Vagina (tissue), 2 donors: ENCODE measurements around the gene ATP11A. TPM values are rescaled to one million over a fixed set of nuclear protein-coding genes. Genes with fewer than 3 reads are reported as not detected.
A peak's percentile ranks its signal among the peaks of the same experiment; 100 is the strongest.

Experiments
- DNase-seq, 2 donors: peaks; one replicate each; pipeline ENCODE4 v3.0.0-alpha.2; 2017; ENCODE audit errors: extremely low spot score in 2 of 2
- H3K27ac ChIP-seq: fragments of 200-600 bp; sonication (generic); one replicate; pipeline ENCODE4 v1.5.1; 2019
- H3K27me3 ChIP-seq: fragments of 200-600 bp; sonication (generic); one replicate; pipeline ENCODE4 v1.5.1; 2019
- H3K36me3 ChIP-seq, 2 donors: fragments of 200-600 bp; sonication (generic); one replicate each; pipeline ENCODE4 v1.5.1; 2017 to 2019
- H3K4me1 ChIP-seq: fragments of 200-600 bp; sonication (generic); one replicate; pipeline ENCODE4 v1.5.1; 2019
- H3K4me3 ChIP-seq, 2 donors: fragments of 200-600 bp; sonication (generic); 1 replicate in 1 of 2; 2 replicates in 1 of 2; pipeline ENCODE4 v1.5.1; 2016 to 2019
- H3K9me3 ChIP-seq: fragments of 200-600 bp; sonication (generic); one replicate; pipeline ENCODE4 v1.5.1; 2019
- CTCF ChIP-seq, 3 experiments: fragments of 450-650 bp in 2 of 3; fragments of 200-600 bp in 1 of 3; sonication (generic) in 1 of 3; IDR thresholded peaks; one replicate each; pipeline ENCODE4 v1.5.1; 2017 to 2019; ENCODE audit warnings: antibody characterized with exemption in 3 of 3, mild to moderate bottlenecking in 2 of 3, moderate library complexity in 2 of 3
- POLR2A ChIP-seq, 2 donors: fragments of 450-650 bp; IDR thresholded peaks; one replicate each; pipeline ENCODE4 v1.6.1; 2017; ENCODE audit warnings: antibody characterized with exemption in 2 of 2, mild to moderate bottlenecking in 2 of 2, moderate library complexity in 2 of 2
- POLR2AphosphoS5 ChIP-seq, 2 donors: sonication (generic); formaldehyde crosslinking; IDR thresholded peaks; one replicate each; pipeline ENCODE4 v1.9.0; 2017; ENCODE audit warnings: antibody characterized with exemption in 2 of 2, mild to moderate bottlenecking in 2 of 2, low read depth in 1 of 2; ENCODE audit not compliant: insufficient read depth in 1 of 2
- intact Hi-C: fragments of 100-400 bp; cut with DNase I; formaldehyde crosslinking; loops from one replicate; pipeline ENCODE4 v1.15.1; 2023
- total RNA-seq: library from RNA; depleted of rRNA; stranded (reverse); fragments of >200 nt; gene quantifications from one replicate; pipeline ENCODE4 v1.2.3, GENCODE V29; 2016

Gene ATP11A
- total RNA-seq, 1 donor from 2014 or later, result 33.4 TPM

DNA sequence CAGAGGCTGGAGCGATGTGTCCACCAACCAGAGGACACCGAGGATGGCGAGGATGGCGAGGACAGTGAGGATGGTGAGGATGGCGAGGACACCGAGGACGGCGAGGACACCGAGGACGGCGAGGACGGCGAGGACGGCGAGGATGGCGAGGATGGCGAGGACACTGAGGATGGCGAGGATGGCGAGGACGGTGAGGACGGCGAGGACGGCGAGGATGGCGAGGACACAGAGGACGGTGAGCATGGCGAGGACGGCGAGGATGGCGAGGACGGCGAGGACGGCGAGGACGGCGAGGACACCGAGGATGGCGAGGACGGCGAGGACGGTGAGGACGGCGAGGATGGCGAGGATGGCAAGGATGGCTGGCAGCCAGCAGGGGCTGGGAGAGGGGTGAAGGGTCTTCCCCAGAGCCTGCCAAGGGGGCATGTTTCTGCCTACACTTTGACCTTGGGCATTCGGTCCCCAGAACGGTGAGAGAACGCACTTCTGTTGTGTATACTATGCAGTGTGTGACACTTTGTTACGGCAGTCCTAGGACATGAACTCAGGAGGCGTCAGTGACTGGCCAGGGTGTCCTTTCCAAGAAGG is 44.4 kb upstream of the ATP11A start:
- Histone ChIP-seq H3K9me3 (no peaks in the 10 kb centered on the region), H3K27ac (no peak overlapping the region), H3K4me3 (no peak overlapping the region), H3K4me1 (no peaks in the 10 kb centered on the region), H3K27me3 (no peaks in the 10 kb centered on the region), H3K36me3 (no peaks in the 10 kb centered on the region)
- DNase-seq, result no peak
- no peak for TF ChIP-seq POLR2AphosphoS5 (IDR thresholded peaks at IDR 0.05; ENCODE audit: insufficient read depth in 1 of 2, low read depth in 1 of 2)
- no peak for TF ChIP-seq CTCF (IDR thresholded peaks at IDR 0.05)
- TF ChIP-seq POLR2A (IDR thresholded peaks at IDR 0.05), result no peak
- intact Hi-C loops, result no loop called here

- Histone ChIP-seq H3K27me3 (no peaks in the 10 kb centered on the region), H3K4me1 (peaks cover 12% of the 10 kb centered on the region), H3K4me3 (no peak overlapping the region), H3K27ac (no peak overlapping the region), H3K9me3 (no peaks in the 10 kb centered on the region), H3K36me3 (no peaks in the 10 kb centered on the region)
- no peak for DNase-seq
- intact Hi-C loops, result no loop called here
- TF ChIP-seq POLR2AphosphoS5 (IDR thresholded peaks at IDR 0.05; ENCODE audit: insufficient read depth in 1 of 2, low read depth in 1 of 2) (no peak), CTCF (IDR thresholded peaks at IDR 0.05) (no peak), POLR2A (IDR thresholded peaks at IDR 0.05) (no peak)
These were observed 42.6 kb upstream of the ATP11A start for GRCh38 chr13:112647256-112647655.

DNA sequence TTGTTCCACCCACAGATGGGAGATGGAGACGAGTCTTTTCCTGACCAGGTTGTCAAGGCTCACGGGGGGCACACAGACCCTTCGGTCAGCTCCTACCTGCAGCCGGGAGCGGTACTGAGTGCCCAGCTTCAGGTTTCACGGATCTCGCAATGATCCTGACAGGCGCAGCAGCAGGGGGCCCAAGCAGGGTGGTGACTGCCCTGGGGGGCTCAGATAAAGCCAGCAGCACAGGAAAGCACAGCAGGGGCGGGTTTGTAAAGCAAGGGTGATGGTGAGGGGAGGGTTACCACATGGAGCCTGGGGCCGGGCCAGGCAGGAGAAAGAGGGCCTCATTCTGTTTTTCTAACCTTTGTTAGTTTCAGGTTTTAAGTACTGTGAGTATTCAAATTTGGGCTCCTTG is 41.7 kb upstream of the ATP11A start:
- peaks cover 20% of the 10 kb centered on the region for H3K4me1 ChIP-seq
- H3K4me3 ChIP-seq, result no peak overlapping the region
- intact Hi-C loops, result no loop called here
- H3K9me3 ChIP-seq, result no peaks in the 10 kb centered on the region
- DNase-seq, result peak in 1 of 2 donors; percentile 90
- no peak for TF ChIP-seq POLR2A (IDR thresholded peaks at IDR 0.05)
- no peak for TF ChIP-seq CTCF (IDR thresholded peaks at IDR 0.05)
- TF ChIP-seq POLR2AphosphoS5 (IDR thresholded peaks at IDR 0.05; ENCODE audit: insufficient read depth in 1 of 2, low read depth in 1 of 2), result no peak
- no peak overlapping the region for H3K27ac ChIP-seq
- H3K36me3 ChIP-seq, result no peaks in the 10 kb centered on the region
- no peaks in the 10 kb centered on the region for H3K27me3 ChIP-seq

DNA sequence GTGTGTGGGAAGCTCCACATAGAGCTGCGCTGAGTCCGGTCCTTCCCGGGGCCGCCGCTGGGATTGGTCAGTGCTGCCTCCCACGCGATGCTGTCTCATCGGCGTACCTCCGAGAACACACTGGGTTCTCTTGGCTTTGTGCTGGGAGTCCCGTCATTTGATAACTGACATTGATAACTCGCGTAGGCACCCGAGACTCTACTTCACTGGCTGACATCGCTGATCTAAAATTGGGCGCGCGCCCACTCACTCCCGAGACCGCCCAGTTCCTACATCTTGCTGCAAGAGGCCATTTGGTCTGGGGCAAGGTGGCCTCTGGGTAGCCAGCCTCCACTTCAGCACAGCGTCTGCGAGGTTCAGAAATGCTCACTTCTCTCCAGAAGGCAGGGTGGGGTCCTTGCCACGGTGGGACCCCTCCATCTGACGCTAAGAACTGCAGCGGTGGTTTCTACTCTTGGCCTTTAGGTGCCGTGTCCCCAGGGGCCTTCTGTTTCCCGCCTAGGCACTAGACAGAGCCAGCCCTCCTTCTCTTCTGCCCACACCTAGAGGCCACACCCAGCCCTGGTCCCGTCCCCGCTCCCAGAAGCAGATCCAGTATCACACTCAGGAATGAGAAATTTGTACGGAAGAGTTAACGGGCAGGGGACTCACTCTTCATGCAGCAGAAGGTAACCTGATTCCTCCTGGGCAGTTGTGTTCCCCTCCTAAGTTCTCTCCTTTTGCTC is 40.7 kb upstream of the ATP11A start:
- H3K36me3 ChIP-seq, result no peaks in the 10 kb centered on the region
- no peak for TF ChIP-seq POLR2A (IDR thresholded peaks at IDR 0.05)
- TF ChIP-seq POLR2AphosphoS5 (IDR thresholded peaks at IDR 0.05; ENCODE audit: insufficient read depth in 1 of 2, low read depth in 1 of 2), result no peak
- TF ChIP-seq CTCF (IDR thresholded peaks at IDR 0.05), result no peak
- no peak overlapping the region for H3K4me3 ChIP-seq
- H3K27me3 ChIP-seq, result no peaks in the 10 kb centered on the region
- peaks cover 21% of the 10 kb centered on the region for H3K4me1 ChIP-seq
- no peaks in the 10 kb centered on the region for H3K9me3 ChIP-seq
- intact Hi-C loops, result no loop called here
- H3K27ac ChIP-seq, result no peak overlapping the region
- DNase-seq, result no peak

DNA sequence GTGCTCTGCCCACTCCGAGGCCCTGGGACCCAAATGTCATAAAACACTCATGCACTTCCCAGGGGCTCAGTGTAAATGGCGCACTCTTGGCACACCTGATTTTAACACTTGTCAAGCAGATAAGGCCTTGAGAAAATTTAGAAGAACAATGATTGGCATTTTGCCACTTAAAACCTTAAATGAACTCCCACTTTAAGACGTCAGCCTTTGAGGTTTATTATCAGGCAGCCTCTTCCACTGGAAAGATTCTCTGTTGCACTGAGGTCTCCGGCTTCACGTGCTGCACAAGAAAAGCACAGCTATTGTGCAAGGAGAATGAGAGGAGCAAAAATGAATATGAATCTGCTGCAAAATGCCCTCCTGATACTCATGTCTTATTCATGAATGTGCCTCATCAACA is 38.5 kb upstream of the ATP11A start:
- no peak for TF ChIP-seq CTCF (IDR thresholded peaks at IDR 0.05)
- no peak for TF ChIP-seq POLR2A (IDR thresholded peaks at IDR 0.05)
- TF ChIP-seq POLR2AphosphoS5 (IDR thresholded peaks at IDR 0.05; ENCODE audit: insufficient read depth in 1 of 2, low read depth in 1 of 2), result no peak
- no peak overlapping the region for H3K4me3 ChIP-seq
- DNase-seq, result no peak
- H3K4me1 ChIP-seq, result peaks cover 21% of the 10 kb centered on the region
- intact Hi-C loops, result no loop called here
- no peak overlapping the region for H3K27ac ChIP-seq
- H3K27me3 ChIP-seq, result no peaks in the 10 kb centered on the region
- no peaks in the 10 kb centered on the region for H3K36me3 ChIP-seq
- no peaks in the 10 kb centered on the region for H3K9me3 ChIP-seq
